ENCODE measurements around the gene USP30. TPM values are rescaled to one million over a fixed set of nuclear protein-coding genes. Genes with fewer than 3 reads are reported as not detected.

USP30 gene
- total RNA-seq, 1 experiment from 2014 or later, result 12.7 TPM

GRCh38 chr12:109097435-109098182 lies 45.2 kb downstream of the USP30 start, which contains the start of gene UNG:
TSS of gene UNG (plus strand) at chr12:109097597. CDS start at chr12:109097680, 83 bp downstream.
- DNase-seq (ENCODE audit: low read depth), result peak; percentile 88

- no peak for DNase-seq (ENCODE audit: low read depth)
Measured at GRCh38 chr12:109098183-109098604, 45.8 kb downstream of the USP30 start.

- DNase-seq (ENCODE audit: low read depth), result no peak
Measured at GRCh38 chr12:109098651-109099050, 46.3 kb downstream of the USP30 start.

- no peak for DNase-seq (ENCODE audit: low read depth)
Measured at GRCh38 chr12:109099431-109100020, 47.1 kb downstream of the USP30 start.

- DNase-seq (ENCODE audit: low read depth), result no peak
Measured at GRCh38 chr12:109100741-109101140, 48.4 kb downstream of the USP30 start.

GRCh38 chr12:109102491-109102890 lies 50.1 kb downstream of the USP30 start:
- DNase-seq (ENCODE audit: low read depth), result no peak

- DNase-seq (ENCODE audit: low read depth), result no peak
Measured at GRCh38 chr12:109105176-109105575, 52.8 kb downstream of the USP30 start.

GRCh38 chr12:109109746-109110350 lies 57.5 kb downstream of the USP30 start:
- no peak for DNase-seq (ENCODE audit: low read depth)

- DNase-seq (ENCODE audit: low read depth), result peak; percentile 81
Measured at GRCh38 chr12:109110988-109111495, 58.7 kb downstream of the USP30 start.

GRCh38 chr12:109112720-109113465 lies 60.5 kb downstream of the USP30 start:
- DNase-seq (ENCODE audit: low read depth), result no peak

- DNase-seq (ENCODE audit: low read depth), result peak; percentile 16
Measured at GRCh38 chr12:109113661-109114321, 61.4 kb downstream of the USP30 start.

- no peak for DNase-seq (ENCODE audit: low read depth)
Measured at GRCh38 chr12:109114644-109115043, 62.3 kb downstream of the USP30 start.

GRCh38 chr12:109115404-109115757 lies 63.0 kb downstream of the USP30 start:
- no peak for DNase-seq (ENCODE audit: low read depth)

GRCh38 chr12:109115758-109116610 lies 63.6 kb downstream of the USP30 start, which contains the start of gene ACACB:
TSS of gene ACACB (plus strand) at chr12:109116587. CDS start at chr12:109139406, 22,819 bp downstream.
- DNase-seq (ENCODE audit: low read depth), result peak; percentile 13

- no peak for DNase-seq (ENCODE audit: low read depth)
Measured at GRCh38 chr12:109116611-109116949, 64.2 kb downstream of the USP30 start.

GRCh38 chr12:109120095-109120494 lies 67.7 kb downstream of the USP30 start:
- DNase-seq (ENCODE audit: low read depth), result no peak

- no peak for DNase-seq (ENCODE audit: low read depth)
Measured at GRCh38 chr12:109120557-109120956, 68.2 kb downstream of the USP30 start.

- no peak for DNase-seq (ENCODE audit: low read depth)
Measured at GRCh38 chr12:109121346-109121880, 69.0 kb downstream of the USP30 start.

GRCh38 chr12:109124878-109125648 lies 72.7 kb downstream of the USP30 start:
- no peak for DNase-seq (ENCODE audit: low read depth)

All from HT1080 (cell line).